SK-N-SH (cell line): ENCODE results near the gene PSMB9. TPM values are rescaled to one million over a fixed set of nuclear protein-coding genes. Genes with fewer than 3 reads are reported as not detected.

ENCODE experiments used
- CTCF ChIA-PET: fragments of 300-600, 350-600 bp; formaldehyde crosslinking; extraction: SDS; loops from one replicate; lab custom pipeline; 2021; lab: Yijun Ruan, JAX
- POLR2A ChIA-PET: fragments of 350-600 bp; sonication (Branson Sonifier 250); formaldehyde crosslinking; extraction: SDS; loops from one replicate; lab custom pipeline; 2020; ENCODE audit warnings: antibody characterized with exemption, inconsistent platforms; lab: Yijun Ruan, JAX
- DNase-seq: peaks from one replicate; pipeline ENCODE4 v3.0.0; 2012
- H2AFZ ChIP-seq: fragments of 200-600 bp; sonication (generic); 2 replicates; pipeline ENCODE4 v1.8.1; 2016; ENCODE audit warnings: antibody characterized with exemption, mild to moderate bottlenecking, low read depth
- H3F3A ChIP-seq: fragments of 200-600 bp; sonication (generic); replicated peaks from 2 replicates; pipeline ENCODE3; 2016; ENCODE audit warnings: antibody characterized with exemption, mild to moderate bottlenecking; ENCODE audit not compliant: insufficient read depth
- H3K27ac ChIP-seq, 2 experiments: fragments of 200-500 bp in 1 of 2; fragments of 200-600 bp in 1 of 2; sonication (Bioruptor generic) in 1 of 2; sonication (generic), shearing (Covaris generic) in 1 of 2; 2 replicates each; pipeline versions ENCODE4 v1.5.1 to v1.6.1; 2014 to 2016; ENCODE audit warnings: low read depth in 2 of 2, inconsistent platforms in 1 of 2, low read length in 1 of 2, mild to moderate bottlenecking in 1 of 2, mixed read lengths in 1 of 2
- H3K27me3 ChIP-seq: fragments of 200-600 bp; sonication (generic), shearing (Covaris generic); 2 replicates; pipeline ENCODE4 v1.6.1; 2016; ENCODE audit warnings: mixed run types; ENCODE audit not compliant: insufficient read depth
- H3K36me3 ChIP-seq, 2 experiments: fragments of 200-500 bp in 1 of 2; fragments of 200-600 bp in 1 of 2; sonication (Bioruptor generic) in 1 of 2; sonication (generic) in 1 of 2; replicated peaks in 1 of 2; 2 replicates each; pipeline versions ENCODE3 to v1.5.1; 2014 to 2016; ENCODE audit warnings: low read length in 1 of 2, mild to moderate bottlenecking in 1 of 2; ENCODE audit not compliant: insufficient read depth in 2 of 2, control insufficient read depth in 1 of 2
- H3K4me1 ChIP-seq, 2 experiments: fragments of 200-500 bp in 1 of 2; fragments of 200-600 bp in 1 of 2; sonication (Bioruptor generic) in 1 of 2; sonication (generic), shearing (Covaris generic) in 1 of 2; 2 replicates each; pipeline versions ENCODE4 v1.5.1 to v1.6.1; 2014 to 2016; ENCODE audit warnings: low read depth in 1 of 2, low read length in 1 of 2, mixed run types in 1 of 2; ENCODE audit not compliant: insufficient read depth in 2 of 2, control insufficient read depth in 1 of 2
- H3K4me2 ChIP-seq: fragments of 200-600 bp; sonication (generic), shearing (Covaris generic); 2 replicates; pipeline ENCODE4 v1.6.1; 2017; ENCODE audit warnings: mixed run types
- H3K4me3 ChIP-seq, 2 experiments: fragments of 200-500 bp in 1 of 2; fragments of 200-600 bp in 1 of 2; sonication (Bioruptor generic) in 1 of 2; sonication (generic), shearing (Covaris generic) in 1 of 2; 2 replicates each; pipeline versions ENCODE4 v1.5.1 to v1.8.1; 2014 to 2016; ENCODE audit warnings: low read depth in 2 of 2, inconsistent platforms in 1 of 2, low read length in 1 of 2, mild to moderate bottlenecking in 1 of 2, mixed read lengths in 1 of 2, moderate library complexity in 1 of 2
- H3K79me2 ChIP-seq: fragments of 200-600 bp; sonication (generic); 2 replicates; pipeline ENCODE4 v1.8.1; 2017; ENCODE audit warnings: mild to moderate bottlenecking; ENCODE audit not compliant: insufficient read depth
- H3K9ac ChIP-seq: fragments of 200-600 bp; sonication (generic); 2 replicates; pipeline ENCODE4 v1.6.1; 2017; ENCODE audit warnings: mixed run types
- H3K9me2 ChIP-seq: fragments of 200-600 bp; sonication (generic); 2 replicates; pipeline ENCODE4 v1.6.1; 2017; ENCODE audit warnings: mixed run types
- H3K9me3 ChIP-seq: fragments of 200-600 bp; sonication (generic); 2 replicates; pipeline ENCODE4 v1.6.1; 2017; ENCODE audit warnings: mixed run types, mild to moderate bottlenecking, moderate library complexity
- H4K20me1 ChIP-seq: fragments of 200-600 bp; sonication (generic); 2 replicates; pipeline ENCODE4 v1.6.1; 2017; ENCODE audit warnings: mild to moderate bottlenecking, mixed run types; ENCODE audit not compliant: insufficient read depth
- CHD2 ChIP-seq: fragments of 150-350 bp; IDR thresholded peaks from 2 replicates; pipeline ENCODE4 v1.6.1; 2018; ENCODE audit warnings: low read length; ENCODE audit not compliant: partially characterized antibody
- FOXJ3 ChIP-seq: sonication (generic); formaldehyde crosslinking; IDR thresholded peaks from 2 replicates; pipeline ENCODE4 v1.5.1; 2020; ENCODE audit warnings: mild to moderate bottlenecking, missing genetic modification reagents
- GABPA ChIP-seq: IDR thresholded peaks from 2 replicates; pipeline ENCODE4 v1.4.0; 2012; ENCODE audit warnings: low read depth, mild to moderate bottlenecking
- JUND ChIP-seq: IDR thresholded peaks from 2 replicates; pipeline ENCODE4 v1.4.0; 2012
- RCOR1 ChIP-seq: fragments of 150-350 bp; IDR thresholded peaks from 2 replicates; pipeline ENCODE4 v1.6.1; 2017; ENCODE audit warnings: antibody characterized with exemption, low read length
- RFX5 ChIP-seq: IDR thresholded peaks from 2 replicates; pipeline ENCODE4 v1.6.1; 2012; ENCODE audit warnings: mild to moderate bottlenecking, improper control_type of control experiment, low read length
- RXRA ChIP-seq: IDR thresholded peaks from 2 replicates; pipeline ENCODE4 v1.4.0; 2012; ENCODE audit warnings: low read depth, mild to moderate bottlenecking, borderline replicate concordance
- TAF1 ChIP-seq: IDR thresholded peaks from 2 replicates; pipeline ENCODE4 v1.6.1; 2012; ENCODE audit warnings: low read depth, mild to moderate bottlenecking, low read length, moderate library complexity, borderline replicate concordance
- YY1 ChIP-seq: IDR thresholded peaks from 2 replicates; pipeline ENCODE4 v1.4.0; 2012; ENCODE audit warnings: low read depth, mild to moderate bottlenecking
- WGBS: methylation state at CpG from one replicate; pipeline ENCODE4 v1.1.6; 2017; ENCODE audit warnings: low lambda C conversion rate; 5-methylcytosine and 5-hydroxymethylcytosine counted together
- polyA plus RNA-seq, 3 experiments: library from polyadenylated mRNA; depleted of rRNA; stranded (reverse); fragments of >200 nt; gene quantifications; 2 replicates each; pipeline ENCODE4 v1.2.3, GENCODE V29; 2012
- TF ChIP-seq, protein P1 (sequence below): IDR thresholded peaks from 2 replicates; pipeline ENCODE4 v1.4.0; 2012; ENCODE audit warnings: low read depth
- TF ChIP-seq, protein P2 (sequence below): IDR thresholded peaks from 2 replicates; pipeline ENCODE4; 2012
- TF ChIP-seq, protein P3 (sequence below): IDR thresholded peaks from 2 replicates; pipeline ENCODE4 v1.4.0; 2012; ENCODE audit warnings: low read depth, borderline replicate concordance
- TF ChIP-seq, protein P4 (sequence below): fragments of 150-350 bp; IDR thresholded peaks from 2 replicates; pipeline ENCODE4 v1.6.1; 2016; ENCODE audit warnings: mild to moderate bottlenecking, low read depth, low read length
- TF ChIP-seq, protein P5 (sequence below): IDR thresholded peaks from 2 replicates; pipeline ENCODE4 v1.4.0; 2012; ENCODE audit warnings: low read depth, borderline replicate concordance

The PSMB9 gene
- polyA plus RNA-seq, 1 of the 3 experiments (the other 2 are of a cell fraction), result 83.7 TPM

DNA sequence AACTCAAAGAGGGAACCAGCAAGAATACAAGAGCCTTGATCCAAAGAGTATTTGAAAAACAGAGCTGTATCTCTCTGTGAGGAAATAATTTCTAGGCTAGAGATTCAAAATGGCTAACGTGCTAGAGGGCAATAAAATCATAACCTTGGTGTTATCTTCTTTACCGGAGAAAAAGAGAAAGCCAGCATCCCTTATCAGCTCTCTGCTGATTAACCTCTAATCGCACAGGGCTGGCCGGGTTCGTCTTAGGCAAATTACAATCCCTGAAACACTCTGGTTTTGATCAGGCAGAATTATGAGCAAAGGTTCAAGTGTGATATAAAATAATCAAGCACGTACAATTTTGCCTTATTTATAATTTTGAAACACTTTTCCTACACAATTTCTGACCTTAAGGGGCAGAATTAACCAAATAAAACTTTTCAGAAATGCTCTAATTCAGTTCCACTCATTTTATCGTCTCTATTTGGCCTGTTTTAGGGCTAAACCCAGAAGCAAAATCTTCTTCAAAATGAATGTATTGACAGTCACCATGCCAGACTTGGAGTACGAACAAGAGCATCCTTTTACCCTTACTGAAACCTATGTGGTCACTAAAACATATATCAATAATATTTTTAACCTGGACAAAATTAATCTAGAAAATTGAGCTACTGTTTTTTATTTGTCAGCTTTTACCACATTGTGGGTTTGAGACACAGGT is 13.7 kb downstream of the PSMB9 start:
- POLR2A ChIA-PET, result interaction anchor here (1.0 kb wide), 1 partner anchor 29 kb away, joined by 4 read pairs; the partner anchor contains the start of gene TAP2
- Histone ChIP-seq H2AFZ (no peak overlapping the region), H3K27ac (no peak overlapping the region), H3K4me1 (no peaks in the 10 kb centered on the region), H3K4me2 (no peak overlapping the region), H3K4me3 (no peak overlapping the region; a peak in 1 of 4 replicates), H3K79me2 (no peaks in the 10 kb centered on the region), H3K9ac (no peak overlapping the region), H3K9me2 (no peaks in the 10 kb centered on the region), H3K36me3 (no peaks in the 10 kb centered on the region), H3F3A (no peaks in the 10 kb centered on the region), H3K9me3 (0 out of 2 replicates have a peak, but pooled peaks cover 4% of the 10 kb centered on the region), H3K27me3 (peaks cover 33% of the 10 kb centered on the region), H4K20me1 (no peaks in the 10 kb centered on the region)
- CTCF ChIA-PET, result interaction anchor here (0.6 to 9.5 kb wide), 68 partner anchors 9 to 484 kb away, joined by 3 to 223 read pairs (median 5); partner anchors contain the start of genes HLA-DMA, HLA-DMB, HLA-DPA1 and PSMB8
- 13% methylated on average over 8 of the region's 8 CpGs for WGBS
- DNase-seq, result no peak
- TF ChIP-seq, protein P1, sequence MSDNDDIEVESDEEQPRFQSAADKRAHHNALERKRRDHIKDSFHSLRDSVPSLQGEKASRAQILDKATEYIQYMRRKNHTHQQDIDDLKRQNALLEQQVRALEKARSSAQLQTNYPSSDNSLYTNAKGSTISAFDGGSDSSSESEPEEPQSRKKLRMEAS, result no peak
- TF ChIP-seq JUND, result no peak
- TF ChIP-seq, protein P2, sequence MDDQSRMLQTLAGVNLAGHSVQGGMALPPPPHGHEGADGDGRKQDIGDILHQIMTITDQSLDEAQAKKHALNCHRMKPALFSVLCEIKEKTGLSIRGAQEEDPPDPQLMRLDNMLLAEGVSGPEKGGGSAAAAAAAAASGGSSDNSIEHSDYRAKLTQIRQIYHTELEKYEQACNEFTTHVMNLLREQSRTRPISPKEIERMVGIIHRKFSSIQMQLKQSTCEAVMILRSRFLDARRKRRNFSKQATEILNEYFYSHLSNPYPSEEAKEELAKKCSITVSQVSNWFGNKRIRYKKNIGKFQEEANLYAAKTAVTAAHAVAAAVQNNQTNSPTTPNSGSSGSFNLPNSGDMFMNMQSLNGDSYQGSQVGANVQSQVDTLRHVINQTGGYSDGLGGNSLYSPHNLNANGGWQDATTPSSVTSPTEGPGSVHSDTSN, result no peak
- no peak for TF ChIP-seq RCOR1
- TF ChIP-seq, protein P3, sequence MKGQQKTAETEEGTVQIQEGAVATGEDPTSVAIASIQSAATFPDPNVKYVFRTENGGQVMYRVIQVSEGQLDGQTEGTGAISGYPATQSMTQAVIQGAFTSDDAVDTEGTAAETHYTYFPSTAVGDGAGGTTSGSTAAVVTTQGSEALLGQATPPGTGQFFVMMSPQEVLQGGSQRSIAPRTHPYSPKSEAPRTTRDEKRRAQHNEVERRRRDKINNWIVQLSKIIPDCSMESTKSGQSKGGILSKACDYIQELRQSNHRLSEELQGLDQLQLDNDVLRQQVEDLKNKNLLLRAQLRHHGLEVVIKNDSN, result no peak
- no peak for TF ChIP-seq RFX5
- TF ChIP-seq YY1, result no peak
- no peak for TF ChIP-seq CHD2
- TF ChIP-seq RXRA, result no peak
- TF ChIP-seq, protein P4, sequence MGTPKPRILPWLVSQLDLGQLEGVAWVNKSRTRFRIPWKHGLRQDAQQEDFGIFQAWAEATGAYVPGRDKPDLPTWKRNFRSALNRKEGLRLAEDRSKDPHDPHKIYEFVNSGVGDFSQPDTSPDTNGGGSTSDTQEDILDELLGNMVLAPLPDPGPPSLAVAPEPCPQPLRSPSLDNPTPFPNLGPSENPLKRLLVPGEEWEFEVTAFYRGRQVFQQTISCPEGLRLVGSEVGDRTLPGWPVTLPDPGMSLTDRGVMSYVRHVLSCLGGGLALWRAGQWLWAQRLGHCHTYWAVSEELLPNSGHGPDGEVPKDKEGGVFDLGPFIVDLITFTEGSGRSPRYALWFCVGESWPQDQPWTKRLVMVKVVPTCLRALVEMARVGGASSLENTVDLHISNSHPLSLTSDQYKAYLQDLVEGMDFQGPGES, result no peak
- TF ChIP-seq, protein P5, sequence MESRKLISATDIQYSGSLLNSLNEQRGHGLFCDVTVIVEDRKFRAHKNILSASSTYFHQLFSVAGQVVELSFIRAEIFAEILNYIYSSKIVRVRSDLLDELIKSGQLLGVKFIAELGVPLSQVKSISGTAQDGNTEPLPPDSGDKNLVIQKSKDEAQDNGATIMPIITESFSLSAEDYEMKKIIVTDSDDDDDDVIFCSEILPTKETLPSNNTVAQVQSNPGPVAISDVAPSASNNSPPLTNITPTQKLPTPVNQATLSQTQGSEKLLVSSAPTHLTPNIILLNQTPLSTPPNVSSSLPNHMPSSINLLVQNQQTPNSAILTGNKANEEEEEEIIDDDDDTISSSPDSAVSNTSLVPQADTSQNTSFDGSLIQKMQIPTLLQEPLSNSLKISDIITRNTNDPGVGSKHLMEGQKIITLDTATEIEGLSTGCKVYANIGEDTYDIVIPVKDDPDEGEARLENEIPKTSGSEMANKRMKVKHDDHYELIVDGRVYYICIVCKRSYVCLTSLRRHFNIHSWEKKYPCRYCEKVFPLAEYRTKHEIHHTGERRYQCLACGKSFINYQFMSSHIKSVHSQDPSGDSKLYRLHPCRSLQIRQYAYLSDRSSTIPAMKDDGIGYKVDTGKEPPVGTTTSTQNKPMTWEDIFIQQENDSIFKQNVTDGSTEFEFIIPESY, result no peak
- no peak for TF ChIP-seq GABPA
- TF ChIP-seq TAF1, result no peak
- no peak for TF ChIP-seq FOXJ3 (CRISPR knock-in tag)
